AG04450 (cell line): ENCODE data around the gene UCP3. TPM values are rescaled to one million over a fixed set of nuclear protein-coding genes. Genes with fewer than 3 reads are reported as not detected.

ENCODE experiments used
- CTCF ChIA-PET: fragments of 300-600, 350-600 bp; formaldehyde crosslinking; extraction: SDS; loops from one replicate; lab custom pipeline; 2022; ENCODE audit warnings: antibody characterized with exemption, inconsistent platforms; lab: Charles Lee
- POLR2A ChIA-PET: fragments of 350-600 bp; formaldehyde crosslinking; extraction: SDS; loops from one replicate; lab custom pipeline; 2021; ENCODE audit warnings: antibody characterized with exemption, inconsistent platforms; lab: Yijun Ruan, JAX
- DNase-seq: peaks from one replicate; pipeline ENCODE4 v3.0.0-alpha.2; 2011; ENCODE audit warnings: low read depth, low spot score
- H3K27ac ChIP-seq: one replicate; pipeline ENCODE4 v1.5.1; 2012; ENCODE audit warnings: low read depth, low read length, control low read depth
- H3K27me3 ChIP-seq: one replicate; pipeline ENCODE4 v1.6.0; 2012; ENCODE audit warnings: low read length; ENCODE audit not compliant: control insufficient read depth, insufficient read depth
- H3K4me3 ChIP-seq: 2 replicates; pipeline ENCODE4 v1.5.1; 2011; ENCODE audit warnings: mild to moderate bottlenecking, low read depth, low read length, control low read depth
- H3K9me3 ChIP-seq: 2 replicates; pipeline ENCODE4 v1.5.1; 2012; ENCODE audit warnings: low read length; ENCODE audit not compliant: control insufficient read depth, insufficient read depth
- polyA plus RNA-seq: library from polyadenylated mRNA; depleted of rRNA; stranded (reverse); fragments of >200 nt; gene quantifications from 2 replicates; pipeline ENCODE4 v1.2.3, GENCODE V29; 2011; rRNA removed
- TF ChIP-seq, protein P1 (sequence below): IDR thresholded peaks from 2 replicates; pipeline ENCODE4 v1.5.1; 2011; ENCODE audit warnings: low read depth, low read length, control low read depth, inconsistent platforms

The UCP3 gene
- polyA plus RNA-seq, 1 experiment, result 0.41 TPM

GRCh38 chr11:73950869-73951710 is 57.8 kb downstream of the UCP3 start, which contains the start of gene DNAJB13:
TSS of gene DNAJB13 (plus strand) at chr11:73951026. CDS start at chr11:73951070, 44 bp downstream.
- POLR2A ChIA-PET, result no interaction called here
- no peak within 1 kb of the TSS for H3K27ac ChIP-seq

More at GRCh38 chr11:73950869-73951710, 57.8 kb downstream of the UCP3 start, which contains the start of gene DNAJB13:
- no peak for DNase-seq
- peaks cover 7% of the 10 kb centered on the region for H3K9me3 ChIP-seq
- CTCF ChIA-PET, result no interaction called here
- H3K4me3 ChIP-seq, result no peak within 1 kb of the TSS
- TF ChIP-seq, protein P1, sequence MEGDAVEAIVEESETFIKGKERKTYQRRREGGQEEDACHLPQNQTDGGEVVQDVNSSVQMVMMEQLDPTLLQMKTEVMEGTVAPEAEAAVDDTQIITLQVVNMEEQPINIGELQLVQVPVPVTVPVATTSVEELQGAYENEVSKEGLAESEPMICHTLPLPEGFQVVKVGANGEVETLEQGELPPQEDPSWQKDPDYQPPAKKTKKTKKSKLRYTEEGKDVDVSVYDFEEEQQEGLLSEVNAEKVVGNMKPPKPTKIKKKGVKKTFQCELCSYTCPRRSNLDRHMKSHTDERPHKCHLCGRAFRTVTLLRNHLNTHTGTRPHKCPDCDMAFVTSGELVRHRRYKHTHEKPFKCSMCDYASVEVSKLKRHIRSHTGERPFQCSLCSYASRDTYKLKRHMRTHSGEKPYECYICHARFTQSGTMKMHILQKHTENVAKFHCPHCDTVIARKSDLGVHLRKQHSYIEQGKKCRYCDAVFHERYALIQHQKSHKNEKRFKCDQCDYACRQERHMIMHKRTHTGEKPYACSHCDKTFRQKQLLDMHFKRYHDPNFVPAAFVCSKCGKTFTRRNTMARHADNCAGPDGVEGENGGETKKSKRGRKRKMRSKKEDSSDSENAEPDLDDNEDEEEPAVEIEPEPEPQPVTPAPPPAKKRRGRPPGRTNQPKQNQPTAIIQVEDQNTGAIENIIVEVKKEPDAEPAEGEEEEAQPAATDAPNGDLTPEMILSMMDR, result no peak
- peaks cover 2% of the 10 kb centered on the region for H3K27me3 ChIP-seq

Other genes with a start within 250 kb of the UCP3 start
- 97.0 and 153 TPM in 2 replicates for gene RAB6A, start 248.0 kb downstream of the UCP3 start, polyA plus RNA-seq
- gene MRPL48, start 221.2 kb downstream of the UCP3 start, polyA plus RNA-seq, result 57.9 and 65.7 TPM in 2 replicates
- gene COA4, start 132.2 kb downstream of the UCP3 start, polyA plus RNA-seq, result 54.5 and 57.3 TPM in 2 replicates
- gene PAAF1, start 132.1 kb downstream of the UCP3 start, polyA plus RNA-seq, result 14.4 and 18.5 TPM in 2 replicates
- gene DNAJB13, start 58.1 kb downstream of the UCP3 start, polyA plus RNA-seq, result 0.11 and 0.17 TPM in 2 replicates
- 4.7 and 5.9 TPM in 2 replicates for gene UCP2, start 26.2 kb downstream of the UCP3 start, polyA plus RNA-seq
- 8.4 and 8.7 TPM in 2 replicates for gene C2CD3, start 161.9 kb upstream of the UCP3 start, polyA plus RNA-seq
- gene PPME1, start 162.2 kb upstream of the UCP3 start, polyA plus RNA-seq, result 57.2 and 59.6 TPM in 2 replicates